ENCODE measurements around the gene PSMC3.

Gene PSMC3

GRCh38 chr11:47383071-47383470 is 43.2 kb downstream of the PSMC3 start:
- DNase-seq (ENCODE audit: low read depth, low spot score) = no peak
- no CpG with 5 or more reads among the region's 4 CpGs for WGBS (ENCODE audit: insufficient coverage, insufficient read length)
- Histone ChIP-seq H3K4me3 (ENCODE audit: low read length) (no peak overlapping the region), H3K27ac (ENCODE audit: low read length) (no peak overlapping the region), H3K4me1 (ENCODE audit: control insufficient read depth, insufficient read depth, low read length) (no peaks in the 10 kb centered on the region), H3K9me3 (ENCODE audit: control insufficient read depth, insufficient read depth, low read length) (no peaks in the 10 kb centered on the region), H3K27me3 (ENCODE audit: control insufficient read depth, insufficient read depth, low read length) (no peaks in the 10 kb centered on the region), H3K36me3 (ENCODE audit: control insufficient read depth, insufficient read depth, low read length) (no peaks in the 10 kb centered on the region)

- DNase-seq (ENCODE audit: low read depth, low spot score) = no peak
- no peak overlapping the region for H3K4me3 ChIP-seq (ENCODE audit: low read length)
- no peaks in the 10 kb centered on the region for H3K9me3 ChIP-seq (ENCODE audit: control insufficient read depth, insufficient read depth, low read length)
- H3K36me3 ChIP-seq (ENCODE audit: control insufficient read depth, insufficient read depth, low read length) = no peaks in the 10 kb centered on the region
- H3K27me3 ChIP-seq (ENCODE audit: control insufficient read depth, insufficient read depth, low read length) = no peaks in the 10 kb centered on the region
- no peak overlapping the region for H3K27ac ChIP-seq (ENCODE audit: low read length)
- 0 out of 2 replicates have a peak, but pooled peaks cover 2% of the 10 kb centered on the region for H3K4me1 ChIP-seq (ENCODE audit: control insufficient read depth, insufficient read depth, low read length)
- WGBS (ENCODE audit: insufficient coverage, insufficient read length) = 100% methylated on average over 1 of the region's 2 CpGs
These were observed 46.2 kb downstream of the PSMC3 start for GRCh38 chr11:47380078-47380477.

GRCh38 chr11:47379317-47379716 is 46.9 kb downstream of the PSMC3 start:
- Histone ChIP-seq H3K4me3 (ENCODE audit: low read length) (no peak overlapping the region), H3K27ac (ENCODE audit: low read length) (no peak overlapping the region), H3K36me3 (ENCODE audit: control insufficient read depth, insufficient read depth, low read length) (no peaks in the 10 kb centered on the region), H3K9me3 (ENCODE audit: control insufficient read depth, insufficient read depth, low read length) (no peaks in the 10 kb centered on the region), H3K4me1 (ENCODE audit: control insufficient read depth, insufficient read depth, low read length) (0 out of 2 replicates have a peak, but pooled peaks cover 2% of the 10 kb centered on the region), H3K27me3 (ENCODE audit: control insufficient read depth, insufficient read depth, low read length) (no peaks in the 10 kb centered on the region)
- DNase-seq (ENCODE audit: low read depth, low spot score) = no peak
- no CpG with 5 or more reads among the region's 2 CpGs for WGBS (ENCODE audit: insufficient coverage, insufficient read length)

GRCh38 chr11:47378836-47379170 is 47.4 kb downstream of the PSMC3 start:
- Histone ChIP-seq H3K27me3 (ENCODE audit: control insufficient read depth, insufficient read depth, low read length) (no peaks in the 10 kb centered on the region), H3K4me1 (ENCODE audit: control insufficient read depth, insufficient read depth, low read length) (0 out of 2 replicates have a peak, but pooled peaks cover 2% of the 10 kb centered on the region), H3K27ac (ENCODE audit: low read length) (no peak overlapping the region), H3K9me3 (ENCODE audit: control insufficient read depth, insufficient read depth, low read length) (no peaks in the 10 kb centered on the region), H3K36me3 (ENCODE audit: control insufficient read depth, insufficient read depth, low read length) (no peaks in the 10 kb centered on the region), H3K4me3 (ENCODE audit: low read length) (no peak overlapping the region)
- DNase-seq (ENCODE audit: low read depth, low spot score) = no peak

- WGBS (ENCODE audit: insufficient coverage, insufficient read length) = no CpG with 5 or more reads among the region's 31 CpGs
These were observed 48.0 kb downstream of the PSMC3 start, which contains the start of gene SPI1 for GRCh38 chr11:47378010-47378835. Gene SPI1 (minus strand): TSS chr11:47378547. CDS start chr11:47378353, 194 bp downstream.

GRCh38 chr11:47377571-47378009 is 48.6 kb downstream of the PSMC3 start:
- H3K27ac ChIP-seq (ENCODE audit: low read length) = no peak overlapping the region
- H3K36me3 ChIP-seq (ENCODE audit: control insufficient read depth, insufficient read depth, low read length) = no peaks in the 10 kb centered on the region
- no peak overlapping the region for H3K4me3 ChIP-seq (ENCODE audit: low read length)
- no peaks in the 10 kb centered on the region for H3K9me3 ChIP-seq (ENCODE audit: control insufficient read depth, insufficient read depth, low read length)
- DNase-seq (ENCODE audit: low read depth, low spot score) = no peak
- 0 out of 2 replicates have a peak, but pooled peaks cover 2% of the 10 kb centered on the region for H3K4me1 ChIP-seq (ENCODE audit: control insufficient read depth, insufficient read depth, low read length)
- no peaks in the 10 kb centered on the region for H3K27me3 ChIP-seq (ENCODE audit: control insufficient read depth, insufficient read depth, low read length)
- WGBS (ENCODE audit: insufficient coverage, insufficient read length) = no CpG with 5 or more reads among the region's 5 CpGs

More at GRCh38 chr11:47378010-47378835, 48.0 kb downstream of the PSMC3 start, which contains the start of gene SPI1:
- Histone ChIP-seq H3K36me3 (ENCODE audit: control insufficient read depth, insufficient read depth, low read length) (no peaks in the 10 kb centered on the region), H3K27ac (ENCODE audit: low read length) (no peak within 1 kb of the TSS), H3K27me3 (ENCODE audit: control insufficient read depth, insufficient read depth, low read length) (no peaks in the 10 kb centered on the region), H3K4me1 (ENCODE audit: control insufficient read depth, insufficient read depth, low read length) (0 out of 2 replicates have a peak, but pooled peaks cover 2% of the 10 kb centered on the region), H3K4me3 (ENCODE audit: low read length) (no peak within 1 kb of the TSS), H3K9me3 (ENCODE audit: control insufficient read depth, insufficient read depth, low read length) (no peaks in the 10 kb centered on the region)
- DNase-seq (ENCODE audit: low read depth, low spot score) = no peak

GRCh38 chr11:47376525-47377371 is 49.5 kb downstream of the PSMC3 start:
- no peaks in the 10 kb centered on the region for H3K9me3 ChIP-seq (ENCODE audit: control insufficient read depth, insufficient read depth, low read length)
- 0 out of 2 replicates have a peak, but pooled peaks cover 2% of the 10 kb centered on the region for H3K4me1 ChIP-seq (ENCODE audit: control insufficient read depth, insufficient read depth, low read length)
- H3K4me3 ChIP-seq (ENCODE audit: low read length) = no peak overlapping the region
- H3K27ac ChIP-seq (ENCODE audit: low read length) = no peak overlapping the region
- WGBS (ENCODE audit: insufficient coverage, insufficient read length) = no CpG with 5 or more reads among the region's 14 CpGs
- H3K36me3 ChIP-seq (ENCODE audit: control insufficient read depth, insufficient read depth, low read length) = no peaks in the 10 kb centered on the region
- no peak for DNase-seq (ENCODE audit: low read depth, low spot score)
- H3K27me3 ChIP-seq (ENCODE audit: control insufficient read depth, insufficient read depth, low read length) = no peaks in the 10 kb centered on the region

- H3K27me3 ChIP-seq (ENCODE audit: control insufficient read depth, insufficient read depth, low read length) = no peaks in the 10 kb centered on the region
- H3K4me1 ChIP-seq (ENCODE audit: control insufficient read depth, insufficient read depth, low read length) = 0 out of 2 replicates have a peak, but pooled peaks cover 2% of the 10 kb centered on the region
- no peaks in the 10 kb centered on the region for H3K36me3 ChIP-seq (ENCODE audit: control insufficient read depth, insufficient read depth, low read length)
- no CpG with 5 or more reads among the region's 8 CpGs for WGBS (ENCODE audit: insufficient coverage, insufficient read length)
- H3K4me3 ChIP-seq (ENCODE audit: low read length) = no peak overlapping the region
- no peak overlapping the region for H3K27ac ChIP-seq (ENCODE audit: low read length)
- H3K9me3 ChIP-seq (ENCODE audit: control insufficient read depth, insufficient read depth, low read length) = no peaks in the 10 kb centered on the region
- DNase-seq (ENCODE audit: low read depth, low spot score) = no peak
These were observed 50.1 kb downstream of the PSMC3 start for GRCh38 chr11:47376107-47376524.

GRCh38 chr11:47375546-47376085 is 50.6 kb downstream of the PSMC3 start:
- H3K4me3 ChIP-seq (ENCODE audit: low read length) = no peak overlapping the region
- H3K27me3 ChIP-seq (ENCODE audit: control insufficient read depth, insufficient read depth, low read length) = no peaks in the 10 kb centered on the region
- H3K4me1 ChIP-seq (ENCODE audit: control insufficient read depth, insufficient read depth, low read length) = 0 out of 2 replicates have a peak, but pooled peaks cover 2% of the 10 kb centered on the region
- no peaks in the 10 kb centered on the region for H3K9me3 ChIP-seq (ENCODE audit: control insufficient read depth, insufficient read depth, low read length)
- no CpG with 5 or more reads among the region's 13 CpGs for WGBS (ENCODE audit: insufficient coverage, insufficient read length)
- H3K36me3 ChIP-seq (ENCODE audit: control insufficient read depth, insufficient read depth, low read length) = no peaks in the 10 kb centered on the region
- DNase-seq (ENCODE audit: low read depth, low spot score) = no peak
- no peak overlapping the region for H3K27ac ChIP-seq (ENCODE audit: low read length)

GRCh38 chr11:47375020-47375419 is 51.2 kb downstream of the PSMC3 start:
- Histone ChIP-seq H3K4me3 (ENCODE audit: low read length) (no peak overlapping the region), H3K27me3 (ENCODE audit: control insufficient read depth, insufficient read depth, low read length) (no peaks in the 10 kb centered on the region), H3K9me3 (ENCODE audit: control insufficient read depth, insufficient read depth, low read length) (no peaks in the 10 kb centered on the region), H3K27ac (ENCODE audit: low read length) (no peak overlapping the region), H3K36me3 (ENCODE audit: control insufficient read depth, insufficient read depth, low read length) (no peaks in the 10 kb centered on the region), H3K4me1 (ENCODE audit: control insufficient read depth, insufficient read depth, low read length) (0 out of 2 replicates have a peak, but pooled peaks cover 2% of the 10 kb centered on the region)
- no CpG with 5 or more reads among the region's 8 CpGs for WGBS (ENCODE audit: insufficient coverage, insufficient read length)
- DNase-seq (ENCODE audit: low read depth, low spot score) = no peak
